Measurements from ENCODE around the gene KIAA0513. TPM values are rescaled to one million over a fixed set of nuclear protein-coding genes. Genes with fewer than 3 reads are reported as not detected.

KIAA0513 gene
- total RNA-seq, 1 experiment from 2014 or later: 7.8 TPM

DNA sequence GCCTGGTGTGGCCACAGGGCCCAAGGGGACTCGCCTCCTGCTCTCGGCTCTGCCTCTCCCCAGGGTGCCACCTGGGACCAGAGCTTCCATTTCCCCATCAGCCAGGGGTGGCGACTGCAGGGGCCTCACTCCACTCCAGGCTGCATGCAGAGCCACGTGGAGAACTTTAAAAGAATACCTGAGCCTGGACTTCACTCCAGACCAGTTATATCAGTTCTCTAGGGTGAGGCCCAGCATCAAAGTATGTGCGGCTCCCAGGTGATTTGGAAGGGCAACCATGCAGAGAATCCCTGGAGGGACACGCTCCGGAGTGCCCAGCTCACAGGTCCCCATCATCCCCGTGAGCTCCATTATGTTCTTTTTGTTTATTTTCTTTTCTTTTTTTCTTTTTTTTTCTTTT lies 39.8 kb downstream of the KIAA0513 start:
- ATAC-seq (no peak), DNase-seq (ENCODE audit: low spot score) (no peak)
- Mint-ChIP-seq H3K4me3 (no peak overlapping the region), H3K27ac (no peak overlapping the region), H3K27me3 (ENCODE audit: low read depth) (no peaks in the 10 kb centered on the region), H3K36me3 (no peaks in the 10 kb centered on the region), H3K4me1 (peaks cover 17% of the 10 kb centered on the region), H3K9me3 (no peaks in the 10 kb centered on the region)
- ChIA-PET POLR2A (no interaction called here), CTCF (interaction anchor here (0.6 to 2.4 kb wide), 5 partner anchors 10 to 116 kb away, joined by 3 to 12 read pairs (median 4); no protein-coding TSS in a partner anchor)
- TF ChIP-seq, protein P1, sequence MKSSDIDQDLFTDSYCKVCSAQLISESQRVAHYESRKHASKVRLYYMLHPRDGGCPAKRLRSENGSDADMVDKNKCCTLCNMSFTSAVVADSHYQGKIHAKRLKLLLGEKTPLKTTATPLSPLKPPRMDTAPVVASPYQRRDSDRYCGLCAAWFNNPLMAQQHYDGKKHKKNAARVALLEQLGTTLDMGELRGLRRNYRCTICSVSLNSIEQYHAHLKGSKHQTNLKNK (CRISPR knock-in tag; IDR thresholded peaks at IDR 0.05): no peak
- TF ChIP-seq, protein P2, sequence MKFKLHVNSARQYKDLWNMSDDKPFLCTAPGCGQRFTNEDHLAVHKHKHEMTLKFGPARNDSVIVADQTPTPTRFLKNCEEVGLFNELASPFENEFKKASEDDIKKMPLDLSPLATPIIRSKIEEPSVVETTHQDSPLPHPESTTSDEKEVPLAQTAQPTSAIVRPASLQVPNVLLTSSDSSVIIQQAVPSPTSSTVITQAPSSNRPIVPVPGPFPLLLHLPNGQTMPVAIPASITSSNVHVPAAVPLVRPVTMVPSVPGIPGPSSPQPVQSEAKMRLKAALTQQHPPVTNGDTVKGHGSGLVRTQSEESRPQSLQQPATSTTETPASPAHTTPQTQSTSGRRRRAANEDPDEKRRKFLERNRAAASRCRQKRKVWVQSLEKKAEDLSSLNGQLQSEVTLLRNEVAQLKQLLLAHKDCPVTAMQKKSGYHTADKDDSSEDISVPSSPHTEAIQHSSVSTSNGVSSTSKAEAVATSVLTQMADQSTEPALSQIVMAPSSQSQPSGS (CRISPR knock-in tag; IDR thresholded peaks at IDR 0.05; ENCODE audit: borderline replicate concordance, low read depth): no peak
- TF ChIP-seq NR3C1 (CRISPR knock-in tag; conservative IDR thresholded peaks at IDR 0.05; ENCODE audit: low read depth) (no peak), KAT7 (CRISPR knock-in tag; IDR thresholded peaks at IDR 0.05; ENCODE audit: borderline replicate concordance) (no peak), SMAD4 (CRISPR knock-in tag; IDR thresholded peaks at IDR 0.05) (no peak)
- TF ChIP-seq, protein P3, sequence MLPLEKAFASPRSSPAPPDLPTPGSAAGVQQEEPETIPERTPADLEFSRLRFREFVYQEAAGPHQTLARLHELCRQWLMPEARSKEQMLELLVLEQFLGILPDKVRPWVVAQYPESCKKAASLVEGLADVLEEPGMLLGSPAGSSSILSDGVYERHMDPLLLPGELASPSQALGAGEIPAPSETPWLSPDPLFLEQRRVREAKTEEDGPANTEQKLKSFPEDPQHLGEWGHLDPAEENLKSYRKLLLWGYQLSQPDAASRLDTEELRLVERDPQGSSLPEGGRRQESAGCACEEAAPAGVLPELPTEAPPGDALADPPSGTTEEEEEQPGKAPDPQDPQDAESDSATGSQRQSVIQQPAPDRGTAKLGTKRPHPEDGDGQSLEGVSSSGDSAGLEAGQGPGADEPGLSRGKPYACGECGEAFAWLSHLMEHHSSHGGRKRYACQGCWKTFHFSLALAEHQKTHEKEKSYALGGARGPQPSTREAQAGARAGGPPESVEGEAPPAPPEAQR (CRISPR knock-in tag; IDR thresholded peaks at IDR 0.05): no peak

DNA sequence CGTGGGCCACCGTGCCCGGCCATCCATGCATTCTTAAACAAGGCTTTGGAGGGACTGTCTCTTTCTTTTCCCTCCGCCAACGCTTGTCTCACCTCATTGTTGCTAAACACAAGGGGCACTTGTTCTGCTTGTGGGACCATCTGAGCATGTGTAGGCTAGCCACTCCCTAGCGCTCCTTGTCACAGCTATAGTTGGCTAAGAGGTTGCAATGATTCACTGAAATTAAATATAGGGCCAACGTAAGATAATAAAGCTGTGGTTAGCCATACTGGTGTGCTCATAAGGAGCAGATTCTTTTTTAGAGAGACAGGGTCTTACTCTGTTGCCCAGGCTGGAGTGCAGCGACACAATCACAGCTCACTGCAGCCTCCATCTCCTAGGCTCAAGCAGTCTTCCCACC lies 41.2 kb downstream of the KIAA0513 start:
- no peaks in the 10 kb centered on the region for H3K9me3 Mint-ChIP-seq
- ChIA-PET CTCF (interaction anchor here (0.6 to 2.4 kb wide), 5 partner anchors 11 to 1364 kb away, joined by 3 to 12 read pairs (median 4); no protein-coding TSS in a partner anchor), POLR2A (no interaction called here)
- TF ChIP-seq, protein P4, sequence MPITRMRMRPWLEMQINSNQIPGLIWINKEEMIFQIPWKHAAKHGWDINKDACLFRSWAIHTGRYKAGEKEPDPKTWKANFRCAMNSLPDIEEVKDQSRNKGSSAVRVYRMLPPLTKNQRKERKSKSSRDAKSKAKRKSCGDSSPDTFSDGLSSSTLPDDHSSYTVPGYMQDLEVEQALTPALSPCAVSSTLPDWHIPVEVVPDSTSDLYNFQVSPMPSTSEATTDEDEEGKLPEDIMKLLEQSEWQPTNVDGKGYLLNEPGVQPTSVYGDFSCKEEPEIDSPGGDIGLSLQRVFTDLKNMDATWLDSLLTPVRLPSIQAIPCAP (CRISPR knock-in tag; IDR thresholded peaks at IDR 0.05): no peak
- TF ChIP-seq, protein P2 (CRISPR knock-in tag; IDR thresholded peaks at IDR 0.05; ENCODE audit: borderline replicate concordance, low read depth): no peak
- TF ChIP-seq, protein P5, sequence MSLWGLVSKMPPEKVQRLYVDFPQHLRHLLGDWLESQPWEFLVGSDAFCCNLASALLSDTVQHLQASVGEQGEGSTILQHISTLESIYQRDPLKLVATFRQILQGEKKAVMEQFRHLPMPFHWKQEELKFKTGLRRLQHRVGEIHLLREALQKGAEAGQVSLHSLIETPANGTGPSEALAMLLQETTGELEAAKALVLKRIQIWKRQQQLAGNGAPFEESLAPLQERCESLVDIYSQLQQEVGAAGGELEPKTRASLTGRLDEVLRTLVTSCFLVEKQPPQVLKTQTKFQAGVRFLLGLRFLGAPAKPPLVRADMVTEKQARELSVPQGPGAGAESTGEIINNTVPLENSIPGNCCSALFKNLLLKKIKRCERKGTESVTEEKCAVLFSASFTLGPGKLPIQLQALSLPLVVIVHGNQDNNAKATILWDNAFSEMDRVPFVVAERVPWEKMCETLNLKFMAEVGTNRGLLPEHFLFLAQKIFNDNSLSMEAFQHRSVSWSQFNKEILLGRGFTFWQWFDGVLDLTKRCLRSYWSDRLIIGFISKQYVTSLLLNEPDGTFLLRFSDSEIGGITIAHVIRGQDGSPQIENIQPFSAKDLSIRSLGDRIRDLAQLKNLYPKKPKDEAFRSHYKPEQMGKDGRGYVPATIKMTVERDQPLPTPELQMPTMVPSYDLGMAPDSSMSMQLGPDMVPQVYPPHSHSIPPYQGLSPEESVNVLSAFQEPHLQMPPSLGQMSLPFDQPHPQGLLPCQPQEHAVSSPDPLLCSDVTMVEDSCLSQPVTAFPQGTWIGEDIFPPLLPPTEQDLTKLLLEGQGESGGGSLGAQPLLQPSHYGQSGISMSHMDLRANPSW (CRISPR knock-in tag; conservative IDR thresholded peaks at IDR 0.05; ENCODE audit: low read depth): no peak
- TF ChIP-seq TEAD4 (CRISPR knock-in tag; IDR thresholded peaks at IDR 0.05): no peak
- no peak for TF ChIP-seq JAZF1 (CRISPR knock-in tag; IDR thresholded peaks at IDR 0.05)
- TF ChIP-seq, protein P6, sequence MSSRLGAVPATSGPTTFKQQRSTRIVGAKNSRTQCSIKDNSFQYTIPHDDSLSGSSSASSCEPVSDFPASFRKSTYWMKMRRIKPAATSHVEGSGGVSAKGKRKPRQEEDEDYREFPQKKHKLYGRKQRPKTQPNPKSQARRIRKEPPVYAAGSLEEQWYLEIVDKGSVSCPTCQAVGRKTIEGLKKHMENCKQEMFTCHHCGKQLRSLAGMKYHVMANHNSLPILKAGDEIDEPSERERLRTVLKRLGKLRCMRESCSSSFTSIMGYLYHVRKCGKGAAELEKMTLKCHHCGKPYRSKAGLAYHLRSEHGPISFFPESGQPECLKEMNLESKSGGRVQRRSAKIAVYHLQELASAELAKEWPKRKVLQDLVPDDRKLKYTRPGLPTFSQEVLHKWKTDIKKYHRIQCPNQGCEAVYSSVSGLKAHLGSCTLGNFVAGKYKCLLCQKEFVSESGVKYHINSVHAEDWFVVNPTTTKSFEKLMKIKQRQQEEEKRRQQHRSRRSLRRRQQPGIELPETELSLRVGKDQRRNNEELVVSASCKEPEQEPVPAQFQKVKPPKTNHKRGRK (CRISPR knock-in tag; IDR thresholded peaks at IDR 0.05; ENCODE audit: borderline replicate concordance): no peak
- no peak for TF ChIP-seq FOXP1 (CRISPR knock-in tag; IDR thresholded peaks at IDR 0.05; ENCODE audit: borderline replicate concordance)
- TF ChIP-seq, protein P7, sequence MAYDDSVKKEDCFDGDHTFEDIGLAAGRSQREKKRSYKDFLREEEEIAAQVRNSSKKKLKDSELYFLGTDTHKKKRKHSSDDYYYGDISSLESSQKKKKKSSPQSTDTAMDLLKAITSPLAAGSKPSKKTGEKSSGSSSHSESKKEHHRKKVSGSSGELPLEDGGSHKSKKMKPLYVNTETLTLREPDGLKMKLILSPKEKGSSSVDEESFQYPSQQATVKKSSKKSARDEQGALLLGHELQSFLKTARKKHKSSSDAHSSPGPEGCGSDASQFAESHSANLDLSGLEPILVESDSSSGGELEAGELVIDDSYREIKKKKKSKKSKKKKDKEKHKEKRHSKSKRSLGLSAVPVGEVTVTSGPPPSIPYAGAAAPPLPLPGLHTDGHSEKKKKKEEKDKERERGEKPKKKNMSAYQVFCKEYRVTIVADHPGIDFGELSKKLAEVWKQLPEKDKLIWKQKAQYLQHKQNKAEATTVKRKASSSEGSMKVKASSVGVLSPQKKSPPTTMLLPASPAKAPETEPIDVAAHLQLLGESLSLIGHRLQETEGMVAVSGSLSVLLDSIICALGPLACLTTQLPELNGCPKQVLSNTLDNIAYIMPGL (CRISPR knock-in tag; IDR thresholded peaks at IDR 0.05): no peak
- TF ChIP-seq GABPB1 (CRISPR knock-in tag; IDR thresholded peaks at IDR 0.05): no peak
- no peak for TF ChIP-seq NR2C2 (CRISPR knock-in tag; IDR thresholded peaks at IDR 0.05)
- TF ChIP-seq JUN (CRISPR knock-in tag; IDR thresholded peaks at IDR 0.05): no peak
- no peak for TF ChIP-seq PRRX2 (CRISPR knock-in tag; IDR thresholded peaks at IDR 0.05)
- H3K4me3 Mint-ChIP-seq: no peak overlapping the region
- DNase-seq (ENCODE audit: low spot score): no peak
- H3K27me3 Mint-ChIP-seq (ENCODE audit: low read depth): no peaks in the 10 kb centered on the region
- H3K36me3 Mint-ChIP-seq: no peaks in the 10 kb centered on the region
- no peak overlapping the region for H3K27ac Mint-ChIP-seq
- 0 out of 2 replicates have a peak, but pooled peaks cover 4% of the 10 kb centered on the region for H3K4me1 Mint-ChIP-seq
- ATAC-seq: no peak

Data from WTC11 (cell line).